HG03520 (cell line): ENCODE measurements around the gene BNIPL.

Experiments used
- ATAC-seq: cut with Tn5 transposase; IDR thresholded peaks from one replicate; pipeline ENCODE4 v1.9.1; 2021; ENCODE audit warnings: mild to moderate bottlenecking, moderate library complexity; ENCODE audit not compliant: unreplicated experiment

Gene BNIPL, protein sequence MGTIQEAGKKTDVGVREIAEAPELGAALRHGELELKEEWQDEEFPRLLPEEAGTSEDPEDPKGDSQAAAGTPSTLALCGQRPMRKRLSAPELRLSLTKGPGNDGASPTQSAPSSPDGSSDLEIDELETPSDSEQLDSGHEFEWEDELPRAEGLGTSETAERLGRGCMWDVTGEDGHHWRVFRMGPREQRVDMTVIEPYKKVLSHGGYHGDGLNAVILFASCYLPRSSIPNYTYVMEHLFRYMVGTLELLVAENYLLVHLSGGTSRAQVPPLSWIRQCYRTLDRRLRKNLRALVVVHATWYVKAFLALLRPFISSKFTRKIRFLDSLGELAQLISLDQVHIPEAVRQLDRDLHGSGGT

DNA sequence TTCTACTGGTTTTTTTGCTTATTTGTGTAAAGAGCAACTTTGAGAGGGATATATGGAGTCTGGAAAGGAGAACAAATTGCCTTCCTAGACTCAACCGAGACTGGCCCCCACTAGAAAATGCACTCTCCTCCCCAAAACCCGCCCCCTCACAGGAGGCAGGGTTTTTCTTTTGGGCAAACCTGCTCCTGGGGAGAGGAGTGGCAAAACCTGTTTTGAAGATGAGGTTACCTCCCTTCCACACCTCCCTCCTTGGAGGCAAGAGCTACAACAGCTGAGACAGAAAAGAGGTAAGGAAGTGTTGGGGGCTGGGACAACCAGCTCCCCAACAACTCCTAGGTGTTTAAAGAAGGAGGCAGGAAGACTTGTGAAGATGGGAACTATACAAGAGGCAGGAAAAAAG lies at the start of gene BNIPL:
Gene BNIPL (plus strand): TSS at position 231 of the 400 bp plus-strand sequence. CDS start 140 bp downstream, at position 371.
- no peak for ATAC-seq

DNA sequence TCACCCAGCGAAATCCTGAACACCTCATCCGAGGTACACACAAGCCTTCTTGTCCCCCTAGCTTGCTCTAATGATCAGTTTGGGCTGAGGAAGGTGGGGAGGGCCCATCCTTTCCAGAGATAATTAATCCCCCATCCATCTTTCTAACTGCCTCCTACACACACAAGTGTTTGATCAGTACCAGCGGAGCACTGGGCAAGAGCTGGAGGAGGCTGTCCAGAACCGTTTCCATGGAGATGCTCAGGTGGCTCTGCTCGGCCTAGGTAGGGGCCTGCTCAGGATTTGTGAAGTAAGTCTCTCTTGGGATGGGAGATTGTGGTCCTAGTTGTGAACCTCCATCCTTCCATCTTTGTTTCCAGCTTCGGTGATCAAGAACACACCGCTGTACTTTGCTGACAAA lies 48.5 kb upstream of the BNIPL start:
- ATAC-seq: no peak

DNA sequence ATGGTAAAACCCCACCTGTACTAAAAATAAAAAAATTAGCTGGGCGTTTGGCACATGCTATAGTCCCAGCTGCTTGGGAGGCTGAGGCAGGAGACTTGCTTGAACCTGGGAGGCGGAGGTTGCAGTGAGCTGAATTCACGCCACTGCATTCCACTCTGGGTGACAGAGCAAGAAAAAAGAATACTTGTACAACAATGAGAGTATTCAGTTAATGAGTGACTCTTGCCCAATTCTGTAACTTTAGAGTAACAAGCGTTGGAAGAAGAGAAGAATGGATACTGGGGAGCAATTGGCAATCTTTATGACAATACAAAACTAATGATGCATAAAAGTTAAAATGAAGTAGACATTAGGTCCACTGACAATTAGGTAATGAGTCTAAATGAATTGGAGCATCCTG lies 43.8 kb upstream of the BNIPL start:
- no peak for ATAC-seq

DNA sequence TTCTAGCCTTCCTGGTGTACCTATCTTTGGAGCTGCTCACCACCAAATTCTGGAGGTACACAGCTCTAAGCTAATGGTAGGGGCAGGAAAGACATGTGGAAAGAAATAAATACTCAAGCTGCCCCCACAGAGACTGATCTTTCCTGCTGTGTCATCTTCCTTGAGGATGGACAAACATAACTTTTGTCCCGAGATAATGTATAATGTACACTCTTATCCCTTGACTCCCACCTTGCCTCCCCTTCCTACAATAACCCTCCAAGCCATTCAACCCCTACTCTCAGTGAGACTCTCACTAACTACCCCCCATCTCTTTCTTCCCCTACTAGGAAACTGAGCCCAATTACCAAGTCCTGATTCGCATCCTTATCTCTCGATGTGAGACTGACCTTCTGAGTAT lies 42.1 kb upstream of the BNIPL start:
- no peak for ATAC-seq

GRCh38 chr1:150995460-150995859 lies 40.9 kb upstream of the BNIPL start:
- no peak for ATAC-seq

GRCh38 chr1:150995896-150996295 lies 40.5 kb upstream of the BNIPL start:
- no peak for ATAC-seq

DNA sequence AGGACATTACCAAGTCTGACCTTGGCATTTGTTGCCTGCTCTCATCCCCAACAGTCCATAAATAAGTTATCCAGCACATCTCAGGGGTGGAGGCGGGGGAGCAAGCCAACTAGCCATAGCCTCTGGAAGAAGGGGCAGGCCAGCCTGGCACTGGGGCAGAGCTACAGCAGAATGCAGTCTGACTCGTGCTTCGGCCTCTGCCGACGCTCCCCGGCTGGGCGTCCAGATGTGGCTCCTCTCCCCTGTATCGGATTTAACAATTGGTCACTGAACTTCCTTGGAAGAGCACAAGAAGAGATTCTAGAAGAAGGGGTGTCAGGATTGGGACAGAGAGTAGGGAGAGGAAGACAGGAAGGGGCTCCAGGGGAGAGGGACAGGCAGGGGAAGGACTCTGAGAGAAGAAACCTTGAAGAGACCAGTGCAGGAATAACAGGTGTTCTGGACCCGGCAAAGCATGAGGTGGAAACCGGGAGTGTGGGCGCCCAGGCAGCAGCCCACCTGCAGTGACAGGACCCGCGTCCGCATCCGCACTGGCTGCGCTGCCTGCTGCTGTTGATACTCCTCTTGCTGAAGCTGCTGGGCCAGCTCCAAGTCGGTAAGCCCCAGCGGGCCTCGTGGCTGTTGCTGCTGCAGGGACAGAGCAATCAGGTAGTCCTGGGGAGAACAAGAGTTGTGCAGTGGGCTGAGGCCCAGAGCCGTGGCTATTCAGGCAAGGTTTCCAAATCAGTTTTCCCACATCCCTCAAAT lies 39.1 kb upstream of the BNIPL start:
- ATAC-seq: no peak

DNA sequence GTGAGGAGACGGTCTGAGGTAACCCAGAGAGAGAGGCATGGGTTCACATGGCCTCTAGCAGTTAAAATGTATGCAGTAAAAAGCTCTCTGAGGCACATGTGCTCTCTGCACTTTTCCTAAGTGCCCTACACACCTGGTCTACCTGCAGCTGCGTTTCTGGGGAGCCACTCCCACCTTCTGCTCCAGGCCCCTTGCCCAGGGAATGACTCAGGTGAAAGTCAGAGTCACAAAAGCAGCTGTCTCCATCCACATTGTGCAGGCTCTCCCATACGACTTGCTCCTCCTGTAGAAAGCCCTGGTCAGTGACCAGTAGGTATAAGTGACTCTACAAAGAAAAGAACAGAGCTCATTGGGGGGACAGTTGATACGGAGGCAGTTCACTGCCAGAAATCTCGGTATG lies 38.4 kb upstream of the BNIPL start:
- ATAC-seq: no peak

GRCh38 chr1:150999051-150999674 lies 37.2 kb upstream of the BNIPL start:
- no peak for ATAC-seq

GRCh38 chr1:150999926-151000325 lies 36.5 kb upstream of the BNIPL start:
- ATAC-seq: no peak

DNA sequence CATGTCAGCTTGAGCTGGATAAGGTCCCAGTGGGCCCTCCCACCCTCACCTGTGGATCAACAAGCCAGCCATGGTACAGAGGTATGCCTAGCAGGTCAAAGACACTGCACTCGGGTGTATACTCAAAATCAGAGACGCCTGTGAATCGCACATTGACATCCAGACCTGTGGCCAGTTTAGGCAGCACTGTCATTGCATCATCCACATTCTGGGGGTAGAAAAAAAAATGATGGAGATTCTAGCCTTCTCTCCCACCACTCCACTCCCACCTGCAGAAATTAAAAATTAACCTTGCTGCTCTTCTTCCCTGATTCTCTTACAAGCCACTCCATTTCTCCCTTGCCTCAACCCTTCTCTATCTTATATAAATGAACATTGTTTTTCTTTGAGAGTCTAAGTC lies 36.0 kb upstream of the BNIPL start:
- ATAC-seq: no peak

- no peak for ATAC-seq
Measured at GRCh38 chr1:151001602-151002001, 34.8 kb upstream of the BNIPL start.

DNA sequence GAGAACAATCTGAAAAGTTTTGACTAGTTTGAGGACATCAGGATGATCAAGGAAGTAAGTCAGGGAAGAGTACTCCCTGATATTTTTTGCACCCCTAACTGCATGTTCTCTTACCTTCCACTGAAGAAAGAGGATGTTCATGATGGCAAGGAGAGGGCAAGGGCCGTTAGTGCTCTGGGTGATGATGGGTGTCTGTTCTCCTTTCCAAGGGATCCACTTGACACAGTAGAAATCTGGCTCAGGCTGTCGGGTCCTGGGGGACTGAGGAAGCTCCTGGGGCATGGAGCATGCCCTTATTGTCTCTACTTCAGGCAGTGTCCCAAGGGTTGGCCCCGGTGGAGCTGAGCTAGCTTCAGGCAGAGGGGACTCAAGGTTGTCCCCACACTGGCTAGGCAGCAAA lies 34.3 kb upstream of the BNIPL start:
- no peak for ATAC-seq

GRCh38 chr1:151002611-151003010 lies 33.8 kb upstream of the BNIPL start:
- no peak for ATAC-seq

DNA sequence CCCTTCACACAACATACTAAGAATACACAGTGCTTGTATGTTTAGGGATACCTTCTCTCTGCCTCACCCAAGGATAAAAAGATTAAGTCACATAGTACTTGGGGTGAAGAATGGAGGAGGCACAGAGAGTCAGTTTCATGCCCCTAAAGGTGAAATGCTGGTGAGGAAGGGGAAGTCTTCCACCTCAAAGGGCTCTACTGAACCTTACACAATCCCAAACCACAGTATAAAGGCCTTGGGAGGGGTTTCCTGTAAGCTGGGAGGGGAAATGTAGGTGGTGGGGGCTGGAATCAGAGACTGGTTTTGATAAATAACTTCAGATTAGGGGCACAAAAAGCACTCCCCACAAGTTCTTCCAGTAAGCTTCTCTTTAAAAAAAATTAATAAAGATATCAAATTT lies 33.2 kb upstream of the BNIPL start:
- no peak for ATAC-seq

- no peak for ATAC-seq
Measured at GRCh38 chr1:151005729-151006319, 30.6 kb upstream of the BNIPL start.

DNA sequence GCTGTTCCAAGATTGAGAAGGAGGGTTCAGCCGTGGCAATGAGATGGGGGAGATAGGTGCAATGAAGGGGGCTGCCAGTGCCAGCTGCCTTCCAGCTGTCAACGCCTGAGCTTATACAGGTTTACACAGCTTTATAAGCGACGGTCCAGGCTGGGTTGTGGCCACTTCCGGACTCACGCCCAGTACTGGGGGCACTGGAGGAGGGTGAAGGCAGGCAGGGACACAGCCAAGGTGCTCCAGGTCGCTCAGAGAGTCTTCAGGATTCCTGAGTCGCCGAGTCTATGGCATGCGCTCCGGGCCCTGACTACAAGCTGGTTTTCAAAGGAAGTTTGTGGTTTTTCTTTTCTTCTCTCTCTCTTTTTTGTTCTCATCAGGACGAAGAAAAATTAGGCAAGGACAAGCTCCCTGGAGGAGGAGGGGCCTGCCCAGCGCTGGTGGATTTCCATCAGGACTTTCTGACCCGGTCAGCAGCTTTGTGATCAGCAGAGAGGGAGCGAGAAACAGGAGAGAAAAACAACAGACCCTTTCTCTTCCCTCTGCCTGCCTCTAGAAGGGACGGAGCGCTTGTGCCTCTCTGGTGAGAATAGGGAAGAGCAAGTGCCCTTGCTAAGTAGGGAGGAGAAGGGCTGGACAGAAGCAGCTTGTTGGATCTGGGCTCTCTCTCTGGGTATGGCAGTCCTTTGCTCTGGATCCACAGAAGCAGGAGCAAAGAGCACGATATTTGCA lies 29.9 kb upstream of the BNIPL start, which contains the start of gene MINDY1:
Gene MINDY1 (minus strand): TSS at position 576 of the 726 bp plus-strand sequence. CDS start 4,285 bp downstream, outside the sequence.
- ATAC-seq: no peak

- no peak for ATAC-seq
Measured at GRCh38 chr1:151007853-151008243, 28.5 kb upstream of the BNIPL start.

GRCh38 chr1:151008244-151009205 lies 27.9 kb upstream of the BNIPL start, which contains the start of gene PRUNE1:
Gene PRUNE1 (plus strand): TSS chr1:151008449. CDS start chr1:151008633, 184 bp downstream.
- ATAC-seq: peak; percentile 56
